SK-N-SH (cell line): Measurements from ENCODE around the gene TSEN2. TPM values are rescaled to one million over a fixed set of nuclear protein-coding genes. Genes with fewer than 3 reads are reported as not detected.

ENCODE experiments used
- CTCF ChIA-PET: fragments of 300-600, 350-600 bp; formaldehyde crosslinking; extraction: SDS; loops from one replicate; lab custom pipeline; 2021; lab: Yijun Ruan, JAX
- POLR2A ChIA-PET: fragments of 350-600 bp; sonication (Branson Sonifier 250); formaldehyde crosslinking; extraction: SDS; loops from one replicate; lab custom pipeline; 2020; ENCODE audit warnings: antibody characterized with exemption, inconsistent platforms; lab: Yijun Ruan, JAX
- DNase-seq: peaks from one replicate; pipeline ENCODE4 v3.0.0; 2012
- H2AFZ ChIP-seq: fragments of 200-600 bp; sonication (generic); 2 replicates; pipeline ENCODE4 v1.8.1; 2016; ENCODE audit warnings: antibody characterized with exemption, mild to moderate bottlenecking, low read depth
- H3F3A ChIP-seq: fragments of 200-600 bp; sonication (generic); replicated peaks from 2 replicates; pipeline ENCODE3; 2016; ENCODE audit warnings: antibody characterized with exemption, mild to moderate bottlenecking; ENCODE audit not compliant: insufficient read depth
- H3K27ac ChIP-seq, 2 experiments: fragments of 200-500 bp in 1 of 2; fragments of 200-600 bp in 1 of 2; sonication (Bioruptor generic) in 1 of 2; sonication (generic), shearing (Covaris generic) in 1 of 2; 2 replicates each; pipeline versions ENCODE4 v1.5.1 to v1.6.1; 2014 to 2016; ENCODE audit warnings: low read depth in 2 of 2, inconsistent platforms in 1 of 2, low read length in 1 of 2, mild to moderate bottlenecking in 1 of 2, mixed read lengths in 1 of 2
- H3K27me3 ChIP-seq: fragments of 200-600 bp; sonication (generic), shearing (Covaris generic); 2 replicates; pipeline ENCODE4 v1.6.1; 2016; ENCODE audit warnings: mixed run types; ENCODE audit not compliant: insufficient read depth
- H3K36me3 ChIP-seq, 2 experiments: fragments of 200-500 bp in 1 of 2; fragments of 200-600 bp in 1 of 2; sonication (Bioruptor generic) in 1 of 2; sonication (generic) in 1 of 2; replicated peaks in 1 of 2; 2 replicates each; pipeline versions ENCODE3 to v1.5.1; 2014 to 2016; ENCODE audit warnings: low read length in 1 of 2, mild to moderate bottlenecking in 1 of 2; ENCODE audit not compliant: insufficient read depth in 2 of 2, control insufficient read depth in 1 of 2
- H3K4me1 ChIP-seq, 2 experiments: fragments of 200-500 bp in 1 of 2; fragments of 200-600 bp in 1 of 2; sonication (Bioruptor generic) in 1 of 2; sonication (generic), shearing (Covaris generic) in 1 of 2; 2 replicates each; pipeline versions ENCODE4 v1.5.1 to v1.6.1; 2014 to 2016; ENCODE audit warnings: low read depth in 1 of 2, low read length in 1 of 2, mixed run types in 1 of 2; ENCODE audit not compliant: insufficient read depth in 2 of 2, control insufficient read depth in 1 of 2
- H3K4me2 ChIP-seq: fragments of 200-600 bp; sonication (generic), shearing (Covaris generic); 2 replicates; pipeline ENCODE4 v1.6.1; 2017; ENCODE audit warnings: mixed run types
- H3K4me3 ChIP-seq, 2 experiments: fragments of 200-500 bp in 1 of 2; fragments of 200-600 bp in 1 of 2; sonication (Bioruptor generic) in 1 of 2; sonication (generic), shearing (Covaris generic) in 1 of 2; 2 replicates each; pipeline versions ENCODE4 v1.5.1 to v1.8.1; 2014 to 2016; ENCODE audit warnings: low read depth in 2 of 2, inconsistent platforms in 1 of 2, low read length in 1 of 2, mild to moderate bottlenecking in 1 of 2, mixed read lengths in 1 of 2, moderate library complexity in 1 of 2
- H3K79me2 ChIP-seq: fragments of 200-600 bp; sonication (generic); 2 replicates; pipeline ENCODE4 v1.8.1; 2017; ENCODE audit warnings: mild to moderate bottlenecking; ENCODE audit not compliant: insufficient read depth
- H3K9ac ChIP-seq: fragments of 200-600 bp; sonication (generic); 2 replicates; pipeline ENCODE4 v1.6.1; 2017; ENCODE audit warnings: mixed run types
- H3K9me2 ChIP-seq: fragments of 200-600 bp; sonication (generic); 2 replicates; pipeline ENCODE4 v1.6.1; 2017; ENCODE audit warnings: mixed run types
- H3K9me3 ChIP-seq: fragments of 200-600 bp; sonication (generic); 2 replicates; pipeline ENCODE4 v1.6.1; 2017; ENCODE audit warnings: mixed run types, mild to moderate bottlenecking, moderate library complexity
- H4K20me1 ChIP-seq: fragments of 200-600 bp; sonication (generic); 2 replicates; pipeline ENCODE4 v1.6.1; 2017; ENCODE audit warnings: mild to moderate bottlenecking, mixed run types; ENCODE audit not compliant: insufficient read depth
- CHD2 ChIP-seq: fragments of 150-350 bp; IDR thresholded peaks from 2 replicates; pipeline ENCODE4 v1.6.1; 2018; ENCODE audit warnings: low read length; ENCODE audit not compliant: partially characterized antibody
- EP300 ChIP-seq, 2 experiments: IDR thresholded peaks; 2 replicates each; pipeline versions ENCODE4 v1.4.0 to v1.6.1; 2012; ENCODE audit warnings: borderline replicate concordance in 1 of 2, low read depth in 1 of 2, low read length in 1 of 2
- FOSL2 ChIP-seq: IDR thresholded peaks from 2 replicates; pipeline ENCODE4 v1.4.0; 2012; ENCODE audit warnings: low read depth, mild to moderate bottlenecking, moderate library complexity, borderline replicate concordance
- GABPA ChIP-seq: IDR thresholded peaks from 2 replicates; pipeline ENCODE4 v1.4.0; 2012; ENCODE audit warnings: low read depth, mild to moderate bottlenecking
- JUND ChIP-seq: IDR thresholded peaks from 2 replicates; pipeline ENCODE4 v1.4.0; 2012
- MXI1 ChIP-seq: IDR thresholded peaks from 2 replicates; pipeline ENCODE4 v1.6.1; 2012; ENCODE audit warnings: mild to moderate bottlenecking, low read depth, low read length, improper control_type of control experiment
- NFIC ChIP-seq: IDR thresholded peaks from 2 replicates; pipeline ENCODE4 v1.4.0; 2012; ENCODE audit warnings: borderline replicate concordance
- NRF1 ChIP-seq: IDR thresholded peaks from 2 replicates; pipeline ENCODE4 v1.6.1; 2012; ENCODE audit warnings: low read depth, mild to moderate bottlenecking, low read length
- POLR2AphosphoS5 ChIP-seq: IDR thresholded peaks from 2 replicates; pipeline ENCODE4 v1.6.1; 2012; ENCODE audit warnings: low read depth, low read length
- RAD21 ChIP-seq: IDR thresholded peaks from 2 replicates; pipeline ENCODE4 v1.6.1; 2012; ENCODE audit warnings: mild to moderate bottlenecking, low read length
- RFX5 ChIP-seq: IDR thresholded peaks from 2 replicates; pipeline ENCODE4 v1.6.1; 2012; ENCODE audit warnings: mild to moderate bottlenecking, improper control_type of control experiment, low read length
- SIN3A ChIP-seq: IDR thresholded peaks from 2 replicates; pipeline ENCODE4 v1.6.1; 2012; ENCODE audit warnings: low read depth, mild to moderate bottlenecking, low read length, moderate library complexity, borderline replicate concordance
- TAF1 ChIP-seq: IDR thresholded peaks from 2 replicates; pipeline ENCODE4 v1.6.1; 2012; ENCODE audit warnings: low read depth, mild to moderate bottlenecking, low read length, moderate library complexity, borderline replicate concordance
- TEAD4 ChIP-seq: IDR thresholded peaks from 2 replicates; pipeline ENCODE4 v1.4.0; 2012; ENCODE audit warnings: mild to moderate bottlenecking, borderline replicate concordance; ENCODE audit not compliant: insufficient read depth
- YY1 ChIP-seq: IDR thresholded peaks from 2 replicates; pipeline ENCODE4 v1.4.0; 2012; ENCODE audit warnings: low read depth, mild to moderate bottlenecking
- WGBS: methylation state at CpG from one replicate; pipeline ENCODE4 v1.1.6; 2017; ENCODE audit warnings: low lambda C conversion rate; 5-methylcytosine and 5-hydroxymethylcytosine counted together
- polyA plus RNA-seq, 3 experiments: library from polyadenylated mRNA; depleted of rRNA; stranded (reverse); fragments of >200 nt; gene quantifications; 2 replicates each; pipeline ENCODE4 v1.2.3, GENCODE V29; 2012
- TF ChIP-seq, protein P1 (sequence below): IDR thresholded peaks from 2 replicates; pipeline ENCODE4 v1.6.1; 2012; ENCODE audit warnings: mild to moderate bottlenecking, low read depth, low read length, moderate library complexity
- TF ChIP-seq, protein P2 (sequence below): fragments of 200-600 bp; sonication (generic); IDR thresholded peaks from 2 replicates; pipeline ENCODE4 v1.6.1; 2017; ENCODE audit warnings: antibody characterized with exemption, mild to moderate bottlenecking, moderate library complexity
- TF ChIP-seq, protein P3 (sequence below): fragments of 150-350 bp; IDR thresholded peaks from 2 replicates; pipeline ENCODE4 v1.6.1; 2017; ENCODE audit warnings: antibody characterized with exemption, low read length, low read depth, borderline replicate concordance

Gene TSEN2
- polyA plus RNA-seq, 1 of the 3 experiments (the other 2 are of a cell fraction), result 13.0 TPM

DNA sequence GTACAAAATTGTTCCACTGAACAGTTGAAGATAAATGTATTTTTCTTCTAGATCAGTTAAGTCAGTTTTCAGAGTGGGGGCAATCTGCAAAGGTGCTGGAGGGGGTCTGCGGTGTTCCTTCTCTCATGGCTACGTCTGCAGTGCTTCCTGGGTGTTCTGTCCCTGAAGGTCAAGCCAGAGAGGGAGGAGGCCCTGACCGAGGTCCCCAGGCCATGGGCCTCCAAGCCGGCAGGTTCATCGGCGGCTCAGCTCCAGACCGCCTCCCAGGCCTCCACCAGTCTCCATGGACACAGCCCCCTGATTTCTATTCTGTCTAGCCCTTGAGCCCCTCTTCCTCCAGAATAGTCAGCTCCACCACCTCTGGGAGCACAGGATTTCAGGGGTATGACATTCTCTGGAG, 28.5 kb upstream of the TSEN2 start:
- H3K9me2 ChIP-seq, result no peaks in the 10 kb centered on the region
- POLR2A ChIA-PET, result no interaction called here
- no peak for TF ChIP-seq YY1
- TF ChIP-seq, protein P1, sequence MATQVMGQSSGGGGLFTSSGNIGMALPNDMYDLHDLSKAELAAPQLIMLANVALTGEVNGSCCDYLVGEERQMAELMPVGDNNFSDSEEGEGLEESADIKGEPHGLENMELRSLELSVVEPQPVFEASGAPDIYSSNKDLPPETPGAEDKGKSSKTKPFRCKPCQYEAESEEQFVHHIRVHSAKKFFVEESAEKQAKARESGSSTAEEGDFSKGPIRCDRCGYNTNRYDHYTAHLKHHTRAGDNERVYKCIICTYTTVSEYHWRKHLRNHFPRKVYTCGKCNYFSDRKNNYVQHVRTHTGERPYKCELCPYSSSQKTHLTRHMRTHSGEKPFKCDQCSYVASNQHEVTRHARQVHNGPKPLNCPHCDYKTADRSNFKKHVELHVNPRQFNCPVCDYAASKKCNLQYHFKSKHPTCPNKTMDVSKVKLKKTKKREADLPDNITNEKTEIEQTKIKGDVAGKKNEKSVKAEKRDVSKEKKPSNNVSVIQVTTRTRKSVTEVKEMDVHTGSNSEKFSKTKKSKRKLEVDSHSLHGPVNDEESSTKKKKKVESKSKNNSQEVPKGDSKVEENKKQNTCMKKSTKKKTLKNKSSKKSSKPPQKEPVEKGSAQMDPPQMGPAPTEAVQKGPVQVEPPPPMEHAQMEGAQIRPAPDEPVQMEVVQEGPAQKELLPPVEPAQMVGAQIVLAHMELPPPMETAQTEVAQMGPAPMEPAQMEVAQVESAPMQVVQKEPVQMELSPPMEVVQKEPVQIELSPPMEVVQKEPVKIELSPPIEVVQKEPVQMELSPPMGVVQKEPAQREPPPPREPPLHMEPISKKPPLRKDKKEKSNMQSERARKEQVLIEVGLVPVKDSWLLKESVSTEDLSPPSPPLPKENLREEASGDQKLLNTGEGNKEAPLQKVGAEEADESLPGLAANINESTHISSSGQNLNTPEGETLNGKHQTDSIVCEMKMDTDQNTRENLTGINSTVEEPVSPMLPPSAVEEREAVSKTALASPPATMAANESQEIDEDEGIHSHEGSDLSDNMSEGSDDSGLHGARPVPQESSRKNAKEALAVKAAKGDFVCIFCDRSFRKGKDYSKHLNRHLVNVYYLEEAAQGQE, result no peak
- TF ChIP-seq EP300 (IDR thresholded peaks at IDR 0.05; ENCODE audit: borderline replicate concordance in 1 of 2, low read depth in 1 of 2, low read length in 1 of 2), result no peak
- TF ChIP-seq NFIC, result no peak
- no peak for TF ChIP-seq POLR2AphosphoS5
- TF ChIP-seq FOSL2, result no peak
- TF ChIP-seq, protein P2, sequence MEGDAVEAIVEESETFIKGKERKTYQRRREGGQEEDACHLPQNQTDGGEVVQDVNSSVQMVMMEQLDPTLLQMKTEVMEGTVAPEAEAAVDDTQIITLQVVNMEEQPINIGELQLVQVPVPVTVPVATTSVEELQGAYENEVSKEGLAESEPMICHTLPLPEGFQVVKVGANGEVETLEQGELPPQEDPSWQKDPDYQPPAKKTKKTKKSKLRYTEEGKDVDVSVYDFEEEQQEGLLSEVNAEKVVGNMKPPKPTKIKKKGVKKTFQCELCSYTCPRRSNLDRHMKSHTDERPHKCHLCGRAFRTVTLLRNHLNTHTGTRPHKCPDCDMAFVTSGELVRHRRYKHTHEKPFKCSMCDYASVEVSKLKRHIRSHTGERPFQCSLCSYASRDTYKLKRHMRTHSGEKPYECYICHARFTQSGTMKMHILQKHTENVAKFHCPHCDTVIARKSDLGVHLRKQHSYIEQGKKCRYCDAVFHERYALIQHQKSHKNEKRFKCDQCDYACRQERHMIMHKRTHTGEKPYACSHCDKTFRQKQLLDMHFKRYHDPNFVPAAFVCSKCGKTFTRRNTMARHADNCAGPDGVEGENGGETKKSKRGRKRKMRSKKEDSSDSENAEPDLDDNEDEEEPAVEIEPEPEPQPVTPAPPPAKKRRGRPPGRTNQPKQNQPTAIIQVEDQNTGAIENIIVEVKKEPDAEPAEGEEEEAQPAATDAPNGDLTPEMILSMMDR, result no peak
- no peak for TF ChIP-seq SIN3A
- TF ChIP-seq, protein P3, sequence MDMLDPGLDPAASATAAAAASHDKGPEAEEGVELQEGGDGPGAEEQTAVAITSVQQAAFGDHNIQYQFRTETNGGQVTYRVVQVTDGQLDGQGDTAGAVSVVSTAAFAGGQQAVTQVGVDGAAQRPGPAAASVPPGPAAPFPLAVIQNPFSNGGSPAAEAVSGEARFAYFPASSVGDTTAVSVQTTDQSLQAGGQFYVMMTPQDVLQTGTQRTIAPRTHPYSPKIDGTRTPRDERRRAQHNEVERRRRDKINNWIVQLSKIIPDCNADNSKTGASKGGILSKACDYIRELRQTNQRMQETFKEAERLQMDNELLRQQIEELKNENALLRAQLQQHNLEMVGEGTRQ, result no peak
- no peak for TF ChIP-seq NRF1
- TF ChIP-seq RAD21, result no peak
- no peak for TF ChIP-seq TAF1
- TF ChIP-seq TEAD4, result no peak
- TF ChIP-seq GABPA, result no peak
- TF ChIP-seq RFX5, result no peak
- no peak for TF ChIP-seq MXI1
- no peak for TF ChIP-seq JUND
- TF ChIP-seq CHD2, result no peak
- TF ChIP-seq, all 33 proteins: peak for 0
- H3F3A ChIP-seq, result no peaks in the 10 kb centered on the region
- no peaks in the 10 kb centered on the region for H4K20me1 ChIP-seq
- 0 out of 4 replicates have a peak, but pooled peaks cover 0 to 8% of the 10 kb centered on the region in 2 experiments for H3K4me1 ChIP-seq
- no peak overlapping the region for H3K4me3 ChIP-seq
- WGBS, result 96% methylated on average over 6 of the region's 7 CpGs
- H3K4me2 ChIP-seq, result no peak overlapping the region
- no peaks in the 10 kb centered on the region for H3K27me3 ChIP-seq
- no peak overlapping the region for H2AFZ ChIP-seq
- no peak overlapping the region for H3K27ac ChIP-seq
- no peaks in the 10 kb centered on the region for H3K9me3 ChIP-seq
- CTCF ChIA-PET, result interaction anchor here (1.6 to 2.2 kb wide), 2 partner anchors 15 to 321 kb away, joined by 4 to 5 read pairs; no protein-coding TSS in a partner anchor
- H3K79me2 ChIP-seq, result no peaks in the 10 kb centered on the region
- DNase-seq, result no peak
- no peaks in the 10 kb centered on the region for H3K36me3 ChIP-seq
- H3K9ac ChIP-seq, result no peak overlapping the region
